HepG2 (cell line): ENCODE data around the gene SKI. TPM values are rescaled to one million over a fixed set of nuclear protein-coding genes. Genes with fewer than 3 reads are reported as not detected.

Experiments used
- GATAD2A ChIP-seq: IDR thresholded peaks from 2 replicates; pipeline ENCODE4 v1.6.1; 2016
- GMEB2 ChIP-seq: IDR thresholded peaks from 2 replicates; pipeline ENCODE4 v1.6.1; 2016; ENCODE audit warnings: missing biosample characterization, missing genetic modification reagents, low read depth
- IRF9 ChIP-seq: sonication (generic); formaldehyde crosslinking; IDR thresholded peaks from 2 replicates; pipeline ENCODE4 v1.8.0; 2022; ENCODE audit warnings: missing genetic modification reagents, mild to moderate bottlenecking, borderline replicate concordance
- IRX3 ChIP-seq: sonication (generic); formaldehyde crosslinking; IDR thresholded peaks from 2 replicates; pipeline ENCODE4 v1.8.1; 2023; ENCODE audit warnings: mild to moderate bottlenecking, low read depth, missing genetic modification reagents, borderline replicate concordance
- JARID2 ChIP-seq: sonication (generic); formaldehyde crosslinking; IDR thresholded peaks from 2 replicates; pipeline ENCODE4 v1.8.1; 2023; ENCODE audit warnings: missing genetic modification reagents, inconsistent platforms; ENCODE audit not compliant: insufficient replicate concordance
- MLX ChIP-seq: IDR thresholded peaks from 2 replicates; pipeline ENCODE4 v1.6.1; 2016
- PHF8 ChIP-seq: sonication (generic); formaldehyde crosslinking; IDR thresholded peaks from 2 replicates; pipeline ENCODE4 v1.5.0; 2020; ENCODE audit warnings: missing genetic modification reagents
- SRY ChIP-seq: sonication (generic); formaldehyde crosslinking; IDR thresholded peaks from 2 replicates; pipeline ENCODE4 v1.8.0; 2022; ENCODE audit warnings: mild to moderate bottlenecking, missing genetic modification reagents
- TAF15 ChIP-seq: fragments of 200-400 bp; formaldehyde crosslinking; IDR thresholded peaks from one replicate; pipeline ENCODE4 v1.6.1; 2018; ENCODE audit warnings: mild to moderate bottlenecking, low read depth, low read length; ENCODE audit not compliant: poor library complexity, severe bottlenecking
- TP53 ChIP-seq: sonication (generic); formaldehyde crosslinking; conservative IDR thresholded peaks from 2 replicates; pipeline ENCODE4 v1.4.0; 2020; ENCODE audit warnings: missing genetic modification reagents
- ZBTB14 ChIP-seq: sonication (generic); formaldehyde crosslinking; IDR thresholded peaks from 2 replicates; pipeline ENCODE4 v1.4.0; 2020; ENCODE audit warnings: missing genetic modification reagents
- ZNF205 ChIP-seq: IDR thresholded peaks from 2 replicates; pipeline ENCODE4 v1.6.1; 2018; ENCODE audit warnings: missing biosample characterization, missing genetic modification reagents
- ZNF256 ChIP-seq: sonication (generic); formaldehyde crosslinking; conservative IDR thresholded peaks from 2 replicates; pipeline ENCODE4 v1.4.0; 2020; ENCODE audit warnings: missing genetic modification reagents
- ZNF441 ChIP-seq: sonication (generic); formaldehyde crosslinking; IDR thresholded peaks from 2 replicates; pipeline ENCODE4 v1.7.0; 2021; ENCODE audit warnings: missing genetic modification reagents, borderline replicate concordance
- polyA plus RNA-seq, 8 experiments: library from polyadenylated mRNA; depleted of rRNA in 3 of 8; stranded (reverse) in 7 of 8; unstranded in 1 of 8; fragments of >200 nt; fragmentation: Illumina TruSeq in 4 of 8; extraction: Trizol in 4 of 8; gene quantifications; 2 replicates each; pipeline versions ENCODE4 v1.2.1 to v1.2.3, GENCODE V29; 2011 to 2016; ENCODE audit warnings: low read depth in 4 of 8, missing spikeins in 1 of 8, mixed read lengths in 1 of 8; ENCODE audit not compliant: insufficient read depth in 1 of 8
- total RNA-seq, 5 experiments: library from RNA; depleted of rRNA; stranded (reverse); fragments of >200 nt; fragmentation: Illumina TruSeq; extraction: Trizol; gene quantifications; 2 replicates each; pipeline ENCODE4 v1.2.3, GENCODE V29; 2016; ENCODE audit warnings: low read depth in 1 of 5
- TF ChIP-seq, protein P1 (sequence below): sonication (generic); formaldehyde crosslinking; IDR thresholded peaks from 2 replicates; pipeline ENCODE4 v1.4.0; 2020; ENCODE audit warnings: missing genetic modification reagents
- TF ChIP-seq, protein P2 (sequence below): sonication (generic); formaldehyde crosslinking; IDR thresholded peaks from 2 replicates; pipeline ENCODE4 v1.5.0; 2020; ENCODE audit warnings: missing genetic modification reagents
- TF ChIP-seq, protein P3 (sequence below): sonication (generic); formaldehyde crosslinking; IDR thresholded peaks from 2 replicates; pipeline ENCODE4 v1.4.0; 2020; ENCODE audit warnings: mild to moderate bottlenecking, missing genetic modification reagents

The SKI gene
- total and polyA plus RNA-seq, 2 of the 13 experiments (the other 11 are each of a cell fraction or from before 2014, with no cell fraction given): 4.7 to 6.9 TPM

DNA sequence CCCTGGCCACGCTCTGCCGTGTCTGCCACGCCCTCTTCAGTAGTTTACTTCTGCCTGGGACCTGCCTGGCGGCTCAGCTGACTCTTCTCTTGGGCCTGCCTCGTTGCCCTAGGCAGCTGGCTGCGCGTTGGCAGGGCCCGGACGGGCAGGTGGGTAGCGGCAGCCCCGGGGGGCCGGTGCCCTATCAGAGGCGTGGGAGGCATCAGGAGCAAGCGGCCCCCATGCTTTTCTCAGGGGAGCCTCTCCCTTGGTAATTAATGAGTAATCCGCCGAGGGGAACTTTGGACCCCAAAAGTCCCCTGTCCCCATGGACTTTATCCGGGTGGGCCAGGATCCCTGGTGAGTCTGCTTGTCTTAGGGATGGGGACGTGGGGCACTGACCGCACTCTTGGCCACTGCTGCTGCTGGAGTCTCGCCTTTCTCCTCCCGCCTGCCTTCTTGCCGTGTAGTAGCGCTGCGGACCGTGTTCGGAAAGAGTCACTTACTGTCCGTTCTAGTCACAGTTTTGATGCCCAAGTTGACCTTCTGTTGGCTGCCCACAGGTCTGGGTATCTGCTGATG, 22.7 kb downstream of the SKI start (continued):
- TF ChIP-seq GMEB2: no peak
- TF ChIP-seq GATAD2A: peak; percentile 78
- TF ChIP-seq MLX: no peak
- no peak; the same call in 1 of the 2 replicates for TF ChIP-seq SRY (CRISPR knock-in tag)
- peak; percentile 48 for TF ChIP-seq PHF8
- TF ChIP-seq IRF9 (CRISPR knock-in tag): no peak
- 0 out of 2 replicates have a peak, but pooled peaks have one; percentile 18 for TF ChIP-seq ZNF441 (CRISPR knock-in tag)
- no peak for TF ChIP-seq TAF15
- peak; percentile 73 for TF ChIP-seq ZNF205
- no peak for TF ChIP-seq JARID2
- 0 out of 2 replicates have a peak, but pooled peaks have one; percentile 27 for TF ChIP-seq ZNF256 (CRISPR knock-in tag)
- TF ChIP-seq TP53 (CRISPR knock-in tag): peak; percentile 50; the same call in 1 of the 2 replicates
- TF ChIP-seq, protein P1, sequence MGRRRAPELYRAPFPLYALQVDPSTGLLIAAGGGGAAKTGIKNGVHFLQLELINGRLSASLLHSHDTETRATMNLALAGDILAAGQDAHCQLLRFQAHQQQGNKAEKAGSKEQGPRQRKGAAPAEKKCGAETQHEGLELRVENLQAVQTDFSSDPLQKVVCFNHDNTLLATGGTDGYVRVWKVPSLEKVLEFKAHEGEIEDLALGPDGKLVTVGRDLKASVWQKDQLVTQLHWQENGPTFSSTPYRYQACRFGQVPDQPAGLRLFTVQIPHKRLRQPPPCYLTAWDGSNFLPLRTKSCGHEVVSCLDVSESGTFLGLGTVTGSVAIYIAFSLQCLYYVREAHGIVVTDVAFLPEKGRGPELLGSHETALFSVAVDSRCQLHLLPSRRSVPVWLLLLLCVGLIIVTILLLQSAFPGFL (CRISPR knock-in tag): no peak
- TF ChIP-seq, protein P2, sequence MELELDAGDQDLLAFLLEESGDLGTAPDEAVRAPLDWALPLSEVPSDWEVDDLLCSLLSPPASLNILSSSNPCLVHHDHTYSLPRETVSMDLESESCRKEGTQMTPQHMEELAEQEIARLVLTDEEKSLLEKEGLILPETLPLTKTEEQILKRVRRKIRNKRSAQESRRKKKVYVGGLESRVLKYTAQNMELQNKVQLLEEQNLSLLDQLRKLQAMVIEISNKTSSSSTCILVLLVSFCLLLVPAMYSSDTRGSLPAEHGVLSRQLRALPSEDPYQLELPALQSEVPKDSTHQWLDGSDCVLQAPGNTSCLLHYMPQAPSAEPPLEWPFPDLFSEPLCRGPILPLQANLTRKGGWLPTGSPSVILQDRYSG (CRISPR knock-in tag): no peak
- TF ChIP-seq IRX3 (CRISPR knock-in tag): no peak
- TF ChIP-seq ZBTB14: peak; percentile 6; the same call in 1 of the 2 replicates
- TF ChIP-seq, protein P3, sequence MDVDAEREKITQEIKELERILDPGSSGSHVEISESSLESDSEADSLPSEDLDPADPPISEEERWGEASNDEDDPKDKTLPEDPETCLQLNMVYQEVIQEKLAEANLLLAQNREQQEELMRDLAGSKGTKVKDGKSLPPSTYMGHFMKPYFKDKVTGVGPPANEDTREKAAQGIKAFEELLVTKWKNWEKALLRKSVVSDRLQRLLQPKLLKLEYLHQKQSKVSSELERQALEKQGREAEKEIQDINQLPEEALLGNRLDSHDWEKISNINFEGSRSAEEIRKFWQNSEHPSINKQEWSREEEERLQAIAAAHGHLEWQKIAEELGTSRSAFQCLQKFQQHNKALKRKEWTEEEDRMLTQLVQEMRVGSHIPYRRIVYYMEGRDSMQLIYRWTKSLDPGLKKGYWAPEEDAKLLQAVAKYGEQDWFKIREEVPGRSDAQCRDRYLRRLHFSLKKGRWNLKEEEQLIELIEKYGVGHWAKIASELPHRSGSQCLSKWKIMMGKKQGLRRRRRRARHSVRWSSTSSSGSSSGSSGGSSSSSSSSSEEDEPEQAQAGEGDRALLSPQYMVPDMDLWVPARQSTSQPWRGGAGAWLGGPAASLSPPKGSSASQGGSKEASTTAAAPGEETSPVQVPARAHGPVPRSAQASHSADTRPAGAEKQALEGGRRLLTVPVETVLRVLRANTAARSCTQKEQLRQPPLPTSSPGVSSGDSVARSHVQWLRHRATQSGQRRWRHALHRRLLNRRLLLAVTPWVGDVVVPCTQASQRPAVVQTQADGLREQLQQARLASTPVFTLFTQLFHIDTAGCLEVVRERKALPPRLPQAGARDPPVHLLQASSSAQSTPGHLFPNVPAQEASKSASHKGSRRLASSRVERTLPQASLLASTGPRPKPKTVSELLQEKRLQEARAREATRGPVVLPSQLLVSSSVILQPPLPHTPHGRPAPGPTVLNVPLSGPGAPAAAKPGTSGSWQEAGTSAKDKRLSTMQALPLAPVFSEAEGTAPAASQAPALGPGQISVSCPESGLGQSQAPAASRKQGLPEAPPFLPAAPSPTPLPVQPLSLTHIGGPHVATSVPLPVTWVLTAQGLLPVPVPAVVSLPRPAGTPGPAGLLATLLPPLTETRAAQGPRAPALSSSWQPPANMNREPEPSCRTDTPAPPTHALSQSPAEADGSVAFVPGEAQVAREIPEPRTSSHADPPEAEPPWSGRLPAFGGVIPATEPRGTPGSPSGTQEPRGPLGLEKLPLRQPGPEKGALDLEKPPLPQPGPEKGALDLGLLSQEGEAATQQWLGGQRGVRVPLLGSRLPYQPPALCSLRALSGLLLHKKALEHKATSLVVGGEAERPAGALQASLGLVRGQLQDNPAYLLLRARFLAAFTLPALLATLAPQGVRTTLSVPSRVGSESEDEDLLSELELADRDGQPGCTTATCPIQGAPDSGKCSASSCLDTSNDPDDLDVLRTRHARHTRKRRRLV (CRISPR knock-in tag): no peak
